GM21360 (cell line): Measurements from ENCODE around the gene MYOC.
"Not testable (repeated sequence)": the region's sequence is repeated elsewhere in the genome, so short reads cannot be mapped to it uniquely, and the experiment has no call there.

Experiments
- ATAC-seq: cut with Tn5 transposase; IDR thresholded peaks from one replicate; pipeline ENCODE4 v1.9.1; 2021; ENCODE audit warnings: mild to moderate bottlenecking, moderate library complexity; ENCODE audit not compliant: unreplicated experiment

Gene MYOC

GRCh38 chr1:171652234-171652822 lies at the start of gene MYOC:
TSS of gene MYOC (minus strand) at chr1:171652688. CDS start at chr1:171652611, 77 bp downstream.
- no peak for ATAC-seq

GRCh38 chr1:171699531-171699930 lies 47.0 kb upstream of the MYOC start:
- ATAC-seq: no peak

GRCh38 chr1:171695772-171696171 lies 43.3 kb upstream of the MYOC start:
- not testable (repeated sequence) for ATAC-seq

- not testable (repeated sequence) for ATAC-seq
These were observed 41.1 kb upstream of the MYOC start for GRCh38 chr1:171693541-171693940.

- no peak for ATAC-seq
These were observed 31.4 kb upstream of the MYOC start for GRCh38 chr1:171683870-171684269.

GRCh38 chr1:171680339-171680738 lies 27.9 kb upstream of the MYOC start:
- ATAC-seq: no peak

- no peak for ATAC-seq
These were observed 24.3 kb upstream of the MYOC start for GRCh38 chr1:171676823-171677222.

GRCh38 chr1:171674431-171675405 lies 22.2 kb upstream of the MYOC start:
- ATAC-seq: no peak

- ATAC-seq: no peak
These were observed 18.3 kb upstream of the MYOC start for GRCh38 chr1:171670739-171671138.

- ATAC-seq: no peak
These were observed 15.9 kb upstream of the MYOC start for GRCh38 chr1:171668372-171668771.

GRCh38 chr1:171666114-171666769 lies 13.8 kb upstream of the MYOC start:
- ATAC-seq: no peak

GRCh38 chr1:171664976-171665375 lies 12.5 kb upstream of the MYOC start:
- ATAC-seq: no peak

GRCh38 chr1:171663854-171664575 lies 11.5 kb upstream of the MYOC start:
- ATAC-seq: no peak

- no peak for ATAC-seq
These were observed 10.8 kb upstream of the MYOC start for GRCh38 chr1:171663036-171663853.

GRCh38 chr1:171661076-171661650 lies 8.7 kb upstream of the MYOC start:
- ATAC-seq: no peak

GRCh38 chr1:171656206-171656605 lies 3.7 kb upstream of the MYOC start:
- not testable (repeated sequence) for ATAC-seq

- no peak for ATAC-seq
These were observed 3.2 kb upstream of the MYOC start for GRCh38 chr1:171655746-171656116.

- ATAC-seq: no peak
These were observed 2.7 kb upstream of the MYOC start for GRCh38 chr1:171654942-171655745.
